ENCODE results near the gene CASP10. TPM values are rescaled to one million over a fixed set of nuclear protein-coding genes. Genes with fewer than 3 reads are reported as not detected.

CASP10 gene
- total and polyA plus RNA-seq, 2 of the 8 experiments (the other 6 are each of a cell fraction or from before 2014, with no cell fraction given): 2.3 to 4.0 TPM

DNA sequence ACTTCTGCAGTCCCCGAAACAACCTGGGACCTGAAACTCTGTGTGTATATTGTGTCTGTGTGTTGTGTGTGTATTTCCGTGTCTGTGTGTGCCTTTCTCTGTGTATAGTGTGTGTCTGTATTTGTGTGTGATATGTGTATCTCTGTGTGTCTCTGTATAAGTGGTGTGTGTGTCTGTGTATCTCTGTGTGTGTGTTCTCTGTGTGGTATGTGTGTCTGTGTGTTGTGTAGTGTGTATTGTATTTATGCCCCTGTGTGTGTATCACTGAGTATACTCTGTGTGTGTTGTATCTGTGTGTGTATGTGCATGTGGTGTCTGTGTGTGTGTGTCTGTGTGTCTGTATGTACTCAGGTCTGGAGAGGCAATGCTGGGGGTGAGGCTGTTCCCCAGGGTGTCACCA is 89.0 kb downstream of the CASP10 start:
- H2AFZ ChIP-seq (ENCODE audit: low read length): no peak overlapping the region
- H4K5ac ChIP-seq (ENCODE audit: insufficient read length, low read depth, low read length): no peak overlapping the region
- H3K79me1 ChIP-seq (ENCODE audit: low read depth, low read length): no peaks in the 10 kb centered on the region
- no peak overlapping the region for H3K4me2 ChIP-seq (ENCODE audit: insufficient read depth in 1 of 2, low read depth in 2 of 2, low read length in 2 of 2)
- no peak overlapping the region for H2BK20ac ChIP-seq (ENCODE audit: low read length)
- H2BK15ac ChIP-seq (ENCODE audit: low read length): no peak overlapping the region
- H3K9me3 ChIP-seq (ENCODE audit: insufficient read depth in 2 of 2, low read depth in 1 of 2, low read length in 1 of 2): no peaks in the 10 kb centered on the region
- no peak overlapping the region for H3K14ac ChIP-seq (ENCODE audit: insufficient read length)
- H4K8ac ChIP-seq (ENCODE audit: extremely low read depth, insufficient read depth, low read length): no peak overlapping the region
- DNase-seq (ENCODE audit: low read depth in 1 of 2, low spot score in 2 of 2): no peak
- no peak overlapping the region for H2BK12ac ChIP-seq (ENCODE audit: low read depth, low read length)
- H3K27me3 ChIP-seq (replicated peaks in 1 of 4; ENCODE audit: control insufficient read depth in 3 of 4, extremely low read depth in 1 of 4, insufficient read depth in 3 of 4, low read length in 3 of 4): no peaks in the 10 kb centered on the region
- no peak for FAIRE-seq
- H2BK120ac ChIP-seq (replicated peaks; ENCODE audit: low read depth, low read length): no peak overlapping the region
- no peaks in the 10 kb centered on the region for H3K79me2 ChIP-seq (ENCODE audit: control insufficient read depth in 1 of 2, insufficient read depth in 2 of 2, low read length in 2 of 2)
- H2BK5ac ChIP-seq (ENCODE audit: low read depth, low read length): no peak overlapping the region
- H3K9ac ChIP-seq (replicated peaks in 1 of 4; ENCODE audit: extremely low read depth in 1 of 4, low read depth in 3 of 4, low read length in 3 of 4): no peak overlapping the region
- no peak overlapping the region for H3K18ac ChIP-seq (ENCODE audit: extremely low read depth, low read length)
- no peaks in the 10 kb centered on the region for H3K23me2 ChIP-seq (ENCODE audit: low read depth, low read length)
- no peak overlapping the region for H2AK5ac ChIP-seq (ENCODE audit: low read depth, low read length)
- no peak overlapping the region for H3K27ac ChIP-seq (ENCODE audit: low read depth, low read length)
- H4K20me1 ChIP-seq (replicated peaks in 1 of 2; ENCODE audit: control insufficient read depth in 1 of 2, insufficient read depth in 2 of 2, low read length in 2 of 2): no peaks in the 10 kb centered on the region
- H3K56ac ChIP-seq (replicated peaks; ENCODE audit: insufficient read length, low read depth, low read length): no peak overlapping the region
- H4K91ac ChIP-seq (replicated peaks; ENCODE audit: insufficient read length, low read length): no peak overlapping the region
- H3K36me3 ChIP-seq (ENCODE audit: control insufficient read depth in 2 of 4, insufficient read depth in 4 of 4, low read length in 3 of 4): no peaks in the 10 kb centered on the region; a peak in 1 of 8 replicates
- POLR2A ChIA-PET (ENCODE audit: partially characterized antibody): no interaction called here
- no peaks in the 10 kb centered on the region for H3K4me1 ChIP-seq (replicated peaks in 1 of 4; ENCODE audit: control insufficient read depth in 3 of 4, insufficient read depth in 4 of 4, low read length in 3 of 4)
- 95% methylated on average over 2 of the region's 2 CpGs; no CpG with 5 or more reads in 1 of the 2 experiments for WGBS, 2 experiments (ENCODE audit: extremely low coverage in 1 of 2, insufficient coverage in 1 of 2, insufficient read length in 1 of 2, insufficient replicate concordance in 2 of 2, low coverage in 1 of 2, low lambda C conversion rate in 2 of 2, missing lambda C conversion rate in 1 of 2)
- no peak overlapping the region for H3K4me3 ChIP-seq (ENCODE audit: extremely low read depth in 1 of 4, insufficient read depth in 2 of 4, low read depth in 3 of 4, low read length in 4 of 4)
- CTCF ChIA-PET (ENCODE audit: partially characterized antibody): no interaction called here
- H3K23ac ChIP-seq (ENCODE audit: insufficient read length): no peak overlapping the region
- no peak overlapping the region for H3K4ac ChIP-seq (replicated peaks; ENCODE audit: insufficient read length, low read depth, low read length)
- TF ChIP-seq GABPA (IDR thresholded peaks at IDR 0.05; ENCODE audit: borderline replicate concordance, insufficient read depth, low read length): no peak
- no peak for TF ChIP-seq TEAD4 (IDR thresholded peaks at IDR 0.05; ENCODE audit: low read depth, low read length)
- TF ChIP-seq HDAC2 (IDR thresholded peaks at IDR 0.05; ENCODE audit: borderline replicate concordance in 1 of 2, low read depth in 2 of 2, low read length in 2 of 2): no peak
- TF ChIP-seq TBP (IDR thresholded peaks at IDR 0.05; ENCODE audit: low read depth, low read length): no peak
- TF ChIP-seq BCL11A (IDR thresholded peaks at IDR 0.05; ENCODE audit: low read depth in 2 of 2, low read length in 2 of 2): no peak
- no peak for TF ChIP-seq E2F6 (IDR thresholded peaks at IDR 0.05)
- TF ChIP-seq POU5F1 (IDR thresholded peaks at IDR 0.05; ENCODE audit: low read depth, low read length): no peak
- no peak for TF ChIP-seq YY1 (IDR thresholded peaks at IDR 0.05; ENCODE audit: low read depth, low read length)
- TF ChIP-seq MAFK (IDR thresholded peaks at IDR 0.05; ENCODE audit: low read depth, low read length): no peak
- no peak for TF ChIP-seq SP1 (IDR thresholded peaks at IDR 0.05; ENCODE audit: low read depth, low read length)
- TF ChIP-seq POLR2AphosphoS5 (IDR thresholded peaks at IDR 0.05; ENCODE audit: low read depth, low read length): no peak

All from H1 (cell line).